HepG2 (cell line): ENCODE results near the gene CPNE1. TPM values are rescaled to one million over a fixed set of nuclear protein-coding genes. Genes with fewer than 3 reads are reported as not detected.

Source experiments
- AGO1 ChIP-seq: fragments of 200-400 bp; formaldehyde crosslinking; IDR thresholded peaks from 2 replicates; pipeline ENCODE4 v1.6.1; 2017; ENCODE audit warnings: mild to moderate bottlenecking, low read depth, low read length, moderate library complexity; ENCODE audit not compliant: poor library complexity, severe bottlenecking
- CBX1 ChIP-seq: IDR thresholded peaks from one replicate; pipeline ENCODE4 v1.6.1; 2016; ENCODE audit warnings: antibody characterized with exemption, low read depth
- MED13 ChIP-seq: sonication (generic); formaldehyde crosslinking; IDR thresholded peaks from 2 replicates; pipeline ENCODE4 v1.5.0; 2020; ENCODE audit warnings: missing genetic modification reagents
- MED8 ChIP-seq: sonication (generic); formaldehyde crosslinking; IDR thresholded peaks from 2 replicates; pipeline ENCODE4 v1.8.1; 2023; ENCODE audit warnings: mild to moderate bottlenecking, missing genetic modification reagents; ENCODE audit not compliant: insufficient replicate concordance
- RBFOX2 ChIP-seq: fragments of 200-400 bp; formaldehyde crosslinking; IDR thresholded peaks from 2 replicates; pipeline ENCODE4 v1.6.1; 2017; ENCODE audit warnings: low read depth, mild to moderate bottlenecking, low read length
- SP1 ChIP-seq, 2 experiments: fragments of 450-650 bp in 1 of 2; sonication (generic) in 1 of 2; formaldehyde crosslinking in 1 of 2; IDR thresholded peaks; 2 replicates each; pipeline versions ENCODE4 v1.4.0 to v1.6.1; 2016 to 2020; ENCODE audit warnings: missing genetic modification reagents in 1 of 2
- TARDBP ChIP-seq: sonication (generic); formaldehyde crosslinking; IDR thresholded peaks from 2 replicates; pipeline ENCODE4 v1.8.0; 2022; ENCODE audit warnings: mild to moderate bottlenecking, missing genetic modification reagents
- TMF1 ChIP-seq: sonication (generic); formaldehyde crosslinking; IDR thresholded peaks from 2 replicates; pipeline ENCODE4 v1.8.1; 2022; ENCODE audit warnings: low read depth, missing genetic modification reagents
- UBTF ChIP-seq: sonication (generic); formaldehyde crosslinking; IDR thresholded peaks from 2 replicates; pipeline ENCODE4 v1.4.0; 2020; ENCODE audit warnings: mild to moderate bottlenecking, missing genetic modification reagents
- ZBTB3 ChIP-seq: sonication (generic); formaldehyde crosslinking; IDR thresholded peaks from 2 replicates; pipeline ENCODE4 v1.4.0; 2020; ENCODE audit warnings: low read depth, mild to moderate bottlenecking, moderate library complexity, missing genetic modification reagents, borderline replicate concordance
- ZNF232 ChIP-seq: sonication (generic); formaldehyde crosslinking; IDR thresholded peaks from 2 replicates; pipeline ENCODE4 v1.4.0; 2020; ENCODE audit warnings: missing genetic modification reagents, borderline replicate concordance
- ZNF589 ChIP-seq: sonication (generic); formaldehyde crosslinking; conservative IDR thresholded peaks from 2 replicates; pipeline ENCODE4 v1.8.0; 2022; ENCODE audit warnings: mild to moderate bottlenecking, moderate library complexity, missing genetic modification reagents
- ZNF660 ChIP-seq: sonication (generic); formaldehyde crosslinking; IDR thresholded peaks from 2 replicates; pipeline ENCODE4 v1.5.1; 2020; ENCODE audit warnings: mild to moderate bottlenecking, low read depth, missing genetic modification reagents, borderline replicate concordance
- ZNF746 ChIP-seq: sonication (generic); formaldehyde crosslinking; IDR thresholded peaks from 2 replicates; pipeline ENCODE4 v1.8.0; 2022; ENCODE audit warnings: mild to moderate bottlenecking, missing genetic modification reagents
- polyA plus RNA-seq, 8 experiments: library from polyadenylated mRNA; depleted of rRNA in 3 of 8; stranded (reverse) in 7 of 8; unstranded in 1 of 8; fragments of >200 nt; fragmentation: Illumina TruSeq in 4 of 8; extraction: Trizol in 4 of 8; gene quantifications; 2 replicates each; pipeline versions ENCODE4 v1.2.1 to v1.2.3, GENCODE V29; 2011 to 2016; ENCODE audit warnings: low read depth in 4 of 8, missing spikeins in 1 of 8, mixed read lengths in 1 of 8; ENCODE audit not compliant: insufficient read depth in 1 of 8
- total RNA-seq, 5 experiments: library from RNA; depleted of rRNA; stranded (reverse); fragments of >200 nt; fragmentation: Illumina TruSeq; extraction: Trizol; gene quantifications; 2 replicates each; pipeline ENCODE4 v1.2.3, GENCODE V29; 2016; ENCODE audit warnings: low read depth in 1 of 5
- TF ChIP-seq, protein P1 (sequence below), 2 experiments: IDR thresholded peaks; 2 replicates each; pipeline ENCODE4 v1.6.1; 2011 to 2012; ENCODE audit warnings: low read length in 2 of 2, borderline replicate concordance in 1 of 2, low read depth in 1 of 2, mild to moderate bottlenecking in 1 of 2, moderate library complexity in 1 of 2

Gene CPNE1
- total and polyA plus RNA-seq, 2 of the 13 experiments (the other 11 are each of a cell fraction or from before 2014, with no cell fraction given) = 408 to 431 TPM

DNA sequence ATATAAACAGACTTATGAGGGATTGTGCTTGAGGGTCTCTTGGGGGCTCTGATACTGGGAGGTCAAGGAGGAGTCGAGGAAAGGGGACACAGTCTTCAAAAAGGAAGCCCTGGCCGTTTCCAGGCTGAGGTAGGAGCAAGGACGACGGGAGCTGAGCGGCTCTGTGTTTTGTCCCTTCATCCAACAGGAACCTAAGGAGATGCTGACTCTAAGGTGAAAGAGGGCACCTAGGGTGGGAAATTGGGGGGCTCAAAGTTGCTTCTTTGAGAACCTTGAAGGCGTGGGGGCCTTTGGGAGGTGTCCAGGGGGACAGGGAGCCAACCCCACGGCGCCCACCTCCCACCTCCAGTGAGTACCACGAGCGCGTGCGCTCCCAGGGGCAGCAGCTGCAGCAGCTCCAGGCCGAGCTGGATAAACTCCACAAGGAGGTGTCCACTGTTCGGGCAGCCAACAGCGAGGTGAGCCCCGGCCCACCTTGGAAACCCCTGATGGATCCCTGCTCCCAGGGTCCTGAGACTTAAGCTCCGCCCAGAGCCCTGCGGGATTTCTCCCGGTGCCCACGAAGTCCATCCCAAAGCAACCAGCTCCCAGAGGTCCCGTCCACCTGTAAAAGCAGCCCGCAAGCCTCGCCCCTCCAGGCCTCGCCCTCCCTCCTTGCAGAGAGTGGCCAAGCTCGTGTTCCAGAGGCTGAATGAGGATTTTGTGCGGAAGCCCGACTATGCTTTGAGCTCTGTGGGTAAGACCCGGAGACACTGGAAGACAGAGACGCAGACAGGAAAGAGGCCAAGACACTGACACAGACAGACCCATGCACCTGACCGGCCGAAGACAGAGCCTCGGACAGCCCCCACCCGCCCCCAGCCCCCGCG lies 46.2 kb downstream of the CPNE1 start (continued):
- TF ChIP-seq, protein P1, sequence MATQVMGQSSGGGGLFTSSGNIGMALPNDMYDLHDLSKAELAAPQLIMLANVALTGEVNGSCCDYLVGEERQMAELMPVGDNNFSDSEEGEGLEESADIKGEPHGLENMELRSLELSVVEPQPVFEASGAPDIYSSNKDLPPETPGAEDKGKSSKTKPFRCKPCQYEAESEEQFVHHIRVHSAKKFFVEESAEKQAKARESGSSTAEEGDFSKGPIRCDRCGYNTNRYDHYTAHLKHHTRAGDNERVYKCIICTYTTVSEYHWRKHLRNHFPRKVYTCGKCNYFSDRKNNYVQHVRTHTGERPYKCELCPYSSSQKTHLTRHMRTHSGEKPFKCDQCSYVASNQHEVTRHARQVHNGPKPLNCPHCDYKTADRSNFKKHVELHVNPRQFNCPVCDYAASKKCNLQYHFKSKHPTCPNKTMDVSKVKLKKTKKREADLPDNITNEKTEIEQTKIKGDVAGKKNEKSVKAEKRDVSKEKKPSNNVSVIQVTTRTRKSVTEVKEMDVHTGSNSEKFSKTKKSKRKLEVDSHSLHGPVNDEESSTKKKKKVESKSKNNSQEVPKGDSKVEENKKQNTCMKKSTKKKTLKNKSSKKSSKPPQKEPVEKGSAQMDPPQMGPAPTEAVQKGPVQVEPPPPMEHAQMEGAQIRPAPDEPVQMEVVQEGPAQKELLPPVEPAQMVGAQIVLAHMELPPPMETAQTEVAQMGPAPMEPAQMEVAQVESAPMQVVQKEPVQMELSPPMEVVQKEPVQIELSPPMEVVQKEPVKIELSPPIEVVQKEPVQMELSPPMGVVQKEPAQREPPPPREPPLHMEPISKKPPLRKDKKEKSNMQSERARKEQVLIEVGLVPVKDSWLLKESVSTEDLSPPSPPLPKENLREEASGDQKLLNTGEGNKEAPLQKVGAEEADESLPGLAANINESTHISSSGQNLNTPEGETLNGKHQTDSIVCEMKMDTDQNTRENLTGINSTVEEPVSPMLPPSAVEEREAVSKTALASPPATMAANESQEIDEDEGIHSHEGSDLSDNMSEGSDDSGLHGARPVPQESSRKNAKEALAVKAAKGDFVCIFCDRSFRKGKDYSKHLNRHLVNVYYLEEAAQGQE (IDR thresholded peaks at IDR 0.05; ENCODE audit: borderline replicate concordance in 1 of 2, low read depth in 1 of 2, low read length in 2 of 2) = no peak
- TF ChIP-seq ZNF589 (CRISPR knock-in tag) (no peak), MED8 (CRISPR knock-in tag) (no peak), ZBTB3 (CRISPR knock-in tag) (no peak), TMF1 (CRISPR knock-in tag) (no peak), SP1 (IDR thresholded peaks at IDR 0.05) (no peak), SP1 (CRISPR knock-in tag; IDR thresholded peaks at IDR 0.05) (no peak), ZNF232 (CRISPR knock-in tag) (no peak), MED13 (CRISPR knock-in tag) (no peak), ZNF746 (CRISPR knock-in tag) (no peak), RBFOX2 (peak; percentile 58), TARDBP (CRISPR knock-in tag) (no peak), AGO1 (peak; percentile 93), CBX1 (no peak), ZNF660 (0 out of 2 replicates have a peak, but pooled peaks have one; percentile 66), UBTF (no peak)
